GM18517 (cell line): ENCODE results near the gene TMEM50A.
"Not testable (repeated sequence)": the region's sequence is repeated elsewhere in the genome, so short reads cannot be mapped to it uniquely, and the experiment has no call there.

Experiments
- ATAC-seq: cut with Tn5 transposase; IDR thresholded peaks from one replicate; pipeline ENCODE4 v1.9.1; 2021; ENCODE audit warnings: mild to moderate bottlenecking, moderate library complexity; ENCODE audit not compliant: unreplicated experiment

Gene TMEM50A

DNA sequence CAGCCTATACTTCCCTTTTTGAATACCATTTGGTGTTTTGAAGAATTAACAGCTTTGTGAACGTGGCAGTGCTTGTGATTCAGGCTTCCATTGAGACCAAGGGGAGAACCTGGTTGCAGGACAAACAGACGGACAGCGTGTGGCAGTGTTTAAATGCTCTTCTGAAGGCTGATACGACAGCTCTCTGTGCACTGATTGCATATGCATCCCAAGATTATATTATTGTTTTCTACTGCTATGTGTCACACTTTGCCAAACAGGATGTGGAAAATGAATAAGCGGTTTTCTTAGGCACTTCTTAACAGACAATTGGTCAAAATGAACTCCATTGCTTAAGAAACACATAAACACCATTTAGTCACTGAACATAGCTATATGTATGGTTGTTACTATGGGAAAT is 8.2 kb upstream of the TMEM50A start:
- ATAC-seq = not testable (repeated sequence)

DNA sequence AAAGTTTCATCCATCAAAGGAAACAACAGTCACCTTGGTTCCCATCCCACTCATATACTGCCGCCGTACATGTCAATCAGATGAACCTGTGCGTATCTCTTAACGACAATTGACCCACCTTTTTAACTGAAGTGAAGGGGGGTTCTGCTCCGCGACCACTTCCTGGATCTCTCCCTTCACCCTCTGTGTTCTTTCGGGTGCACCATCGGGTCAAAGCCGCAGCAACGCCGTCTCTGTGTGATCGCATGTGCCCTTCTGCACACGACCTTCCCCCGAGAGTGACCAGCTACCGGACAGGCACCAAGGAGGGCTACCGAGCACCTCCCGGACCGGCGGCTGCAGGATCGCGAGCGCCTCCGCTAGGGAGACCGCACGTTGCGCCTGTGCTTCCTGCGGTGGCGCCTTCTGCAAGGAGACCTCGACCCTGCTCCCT is 1.2 kb upstream of the TMEM50A start:
- not testable (repeated sequence) for ATAC-seq

DNA sequence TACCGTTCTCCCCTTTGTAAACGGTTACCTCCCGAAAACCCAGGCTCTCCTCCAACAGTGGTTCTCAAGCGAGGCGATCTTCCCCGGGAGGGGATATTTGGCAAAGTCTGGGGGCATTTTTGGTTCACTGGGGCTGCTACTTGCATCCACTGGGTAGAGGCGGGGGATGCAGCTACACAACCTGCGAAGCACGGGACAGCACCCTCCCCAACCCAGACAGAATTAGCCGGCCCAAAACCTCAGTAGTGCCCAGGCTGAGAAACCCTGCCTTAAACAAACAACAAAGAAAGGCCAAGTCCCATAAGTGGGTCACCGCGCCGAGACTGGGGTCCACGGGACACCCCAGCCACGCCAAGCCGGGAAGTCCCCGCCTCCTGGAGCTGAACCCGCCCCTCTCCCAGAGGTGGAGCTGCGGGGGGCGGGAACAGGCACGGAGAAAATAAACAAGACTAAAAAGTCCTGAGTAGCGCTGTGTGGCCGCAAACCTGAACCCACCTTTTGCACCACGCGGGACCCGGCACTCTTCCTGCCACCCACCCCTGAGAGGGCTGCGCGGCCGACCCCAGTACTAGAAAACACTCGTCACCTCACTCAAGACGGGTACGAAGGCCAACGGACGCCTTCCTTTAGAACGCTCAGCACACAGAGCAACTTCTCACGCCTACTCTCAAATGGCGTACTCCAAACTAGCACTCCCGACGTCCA is 499 bp upstream of the TMEM50A start:
- peak; percentile 58 for ATAC-seq

DNA sequence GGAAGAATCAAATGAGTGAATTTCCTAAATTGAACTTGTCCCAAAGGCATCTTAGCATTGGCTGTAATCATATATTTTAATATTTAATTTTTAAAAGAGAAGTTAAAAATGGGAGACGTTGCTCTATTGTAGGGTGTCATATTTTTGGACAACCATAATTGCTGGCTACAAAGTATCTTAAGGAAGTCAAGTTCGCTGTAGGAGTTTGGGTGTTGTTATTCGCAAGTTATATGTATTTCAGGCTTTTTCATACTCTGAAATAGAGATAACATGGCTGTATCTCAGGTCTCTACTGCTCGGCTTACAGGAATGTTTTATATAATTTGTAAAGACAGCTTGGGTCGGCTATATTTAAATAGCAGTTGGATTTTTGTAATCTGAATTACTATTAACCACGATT is 852 bp downstream of the TMEM50A start:
- ATAC-seq = no peak

DNA sequence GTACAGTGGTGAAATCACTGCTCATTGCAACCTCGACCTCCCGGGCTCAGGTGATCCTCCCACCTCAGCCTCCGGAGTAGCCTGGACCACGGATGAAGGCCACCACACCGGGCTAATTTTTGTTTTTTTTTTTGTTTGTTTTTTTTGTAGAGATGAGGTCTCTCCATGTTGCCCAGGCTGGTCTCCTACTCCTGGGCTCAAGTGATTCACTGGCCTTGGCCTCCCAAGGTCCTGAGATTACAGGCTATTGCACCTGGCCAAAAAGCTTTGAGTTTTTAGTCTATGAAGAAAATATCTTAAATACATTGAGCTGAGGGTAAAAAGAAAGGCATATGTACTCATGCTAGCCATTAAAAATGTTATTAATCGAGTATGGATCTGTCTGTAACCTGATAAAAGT is 3.6 kb downstream of the TMEM50A start:
- ATAC-seq = no peak

DNA sequence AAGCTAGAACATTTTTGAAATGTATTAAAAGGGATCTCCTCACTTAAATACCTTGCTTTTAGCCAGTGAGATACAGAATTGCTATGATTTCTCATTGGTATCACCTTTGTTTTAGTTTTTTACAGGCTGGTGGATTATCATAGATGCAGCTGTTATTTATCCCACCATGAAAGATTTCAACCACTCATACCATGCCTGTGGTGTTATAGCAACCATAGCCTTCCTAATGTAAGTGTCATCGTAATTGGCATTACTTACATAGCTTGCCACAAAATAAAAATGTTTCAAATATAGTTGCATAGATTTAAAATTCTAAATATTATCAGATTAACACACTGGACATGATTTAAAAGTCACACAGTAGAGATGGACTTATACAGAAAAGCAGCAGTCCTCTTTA is 4.7 kb downstream of the TMEM50A start:
- ATAC-seq = no peak

DNA sequence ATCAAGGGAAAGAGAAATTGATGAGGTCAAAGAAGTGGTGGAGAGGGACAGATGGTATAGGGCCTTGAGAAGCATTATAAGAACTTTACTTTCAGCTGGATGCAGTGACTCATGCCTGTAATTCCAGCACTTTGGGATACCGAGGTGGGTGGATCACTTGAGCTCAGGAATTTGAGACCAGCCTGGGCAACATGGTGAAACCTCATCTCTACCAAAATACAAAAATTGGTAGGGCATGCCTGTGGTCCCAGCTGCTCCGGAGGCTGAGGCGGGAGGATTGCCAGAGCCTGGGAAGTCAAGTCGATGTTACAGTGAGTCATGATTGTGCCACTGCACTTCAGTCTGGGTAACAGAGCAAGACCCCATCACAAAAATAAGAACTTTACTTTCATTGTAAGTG is 5.7 kb downstream of the TMEM50A start:
- no peak for ATAC-seq

DNA sequence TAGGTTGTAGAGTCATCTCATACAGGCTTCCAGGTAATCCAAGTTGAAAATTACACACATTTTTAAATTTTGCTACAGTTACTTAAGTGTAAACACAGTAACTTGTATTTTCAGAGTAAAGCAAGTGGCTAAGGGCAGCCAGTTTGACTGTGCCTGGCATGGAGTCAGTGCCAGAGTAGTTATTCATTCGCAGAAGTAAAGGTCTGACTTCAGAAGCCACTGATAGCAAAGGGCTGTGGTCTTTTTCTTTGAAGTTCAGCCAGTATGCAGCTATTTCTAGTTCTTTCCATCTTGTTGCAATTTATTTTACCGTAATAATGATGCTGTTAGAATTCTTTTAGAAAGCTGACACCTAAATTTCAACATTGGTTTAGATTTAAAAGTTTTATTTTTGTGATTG is 9.4 kb downstream of the TMEM50A start:
- no peak for ATAC-seq

DNA sequence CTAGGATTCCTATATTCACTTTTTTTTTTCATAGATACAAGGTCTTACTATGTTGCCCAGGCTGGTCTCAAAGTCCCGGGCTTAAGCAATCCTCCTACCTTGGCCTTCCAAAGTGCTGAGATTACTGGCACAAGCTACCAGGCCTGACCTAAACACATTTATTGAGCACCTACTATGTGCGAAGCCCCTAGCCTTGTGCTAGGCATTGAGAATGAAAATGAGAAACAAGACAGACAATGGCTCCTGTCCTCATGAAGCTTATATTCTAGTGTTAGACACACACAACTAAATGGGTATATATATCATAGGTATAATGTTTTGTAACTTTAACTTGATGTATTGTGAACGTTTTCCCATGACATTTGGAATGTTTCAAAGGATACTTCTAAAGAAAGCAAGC is 11.5 kb downstream of the TMEM50A start:
- no peak for ATAC-seq

DNA sequence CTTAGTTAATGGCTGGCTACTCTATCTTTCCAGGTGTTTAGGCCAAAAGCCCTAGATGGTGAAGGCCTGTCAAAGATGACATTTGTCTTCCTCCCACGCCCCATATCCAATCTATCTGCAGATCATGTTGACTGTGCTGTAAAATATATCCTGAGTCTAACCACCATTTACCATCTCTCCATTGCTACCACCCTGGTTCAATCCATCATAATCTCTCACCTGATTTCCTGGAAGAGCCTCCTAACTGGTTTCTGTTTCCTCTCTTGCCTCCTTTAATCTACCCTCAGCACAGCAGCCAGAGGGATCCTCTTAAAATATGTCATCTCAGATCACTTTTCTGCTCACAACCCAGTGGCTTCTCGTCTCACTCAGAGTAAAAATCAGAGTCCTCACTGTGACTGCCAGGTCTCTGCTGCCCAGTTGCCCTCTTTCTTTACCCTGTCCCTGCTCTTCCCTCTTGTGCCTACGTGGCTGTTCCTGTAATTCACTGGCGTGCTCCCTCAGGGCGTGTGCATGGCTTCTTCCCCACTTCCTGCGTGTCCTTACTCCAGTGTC is 17.8 kb downstream of the TMEM50A start:
- ATAC-seq = no peak

DNA sequence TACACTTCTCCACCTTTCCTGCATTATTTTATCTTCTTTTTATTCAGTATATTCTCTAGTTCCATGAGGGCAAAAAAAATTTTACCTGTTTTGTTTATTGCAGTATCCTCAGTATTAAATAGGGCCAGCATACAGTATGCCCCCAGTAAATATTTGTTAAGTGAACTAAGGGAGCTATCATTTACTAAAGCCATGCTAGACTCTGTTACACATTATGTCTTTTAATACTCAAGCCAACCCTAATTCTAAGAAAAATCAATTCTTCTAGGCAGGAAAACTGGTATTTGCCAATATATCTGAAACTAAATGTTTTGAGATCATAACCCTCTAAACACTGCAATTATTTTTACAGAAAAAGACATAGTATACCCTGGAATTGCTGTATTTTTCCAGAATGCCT is 18.3 kb downstream of the TMEM50A start:
- ATAC-seq = no peak

DNA sequence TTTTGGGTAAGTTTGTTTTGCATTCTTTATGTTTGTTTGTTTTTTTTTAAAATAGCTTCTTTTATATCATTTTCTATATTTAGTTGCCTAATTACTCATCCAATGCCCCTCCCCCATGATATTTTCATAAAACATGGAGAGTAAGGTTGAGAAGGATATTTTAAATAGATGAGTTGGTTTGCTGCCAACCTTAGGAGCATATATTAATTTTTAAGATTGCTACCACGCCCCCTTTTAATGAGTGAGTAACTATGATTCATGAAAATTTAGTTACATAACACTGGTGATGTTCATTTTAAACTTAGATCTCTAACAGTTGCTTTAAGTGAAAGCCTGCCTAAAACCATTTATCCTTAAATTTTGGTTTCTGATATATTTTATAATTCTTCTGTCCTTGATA is 18.7 kb downstream of the TMEM50A start:
- ATAC-seq = no peak

DNA sequence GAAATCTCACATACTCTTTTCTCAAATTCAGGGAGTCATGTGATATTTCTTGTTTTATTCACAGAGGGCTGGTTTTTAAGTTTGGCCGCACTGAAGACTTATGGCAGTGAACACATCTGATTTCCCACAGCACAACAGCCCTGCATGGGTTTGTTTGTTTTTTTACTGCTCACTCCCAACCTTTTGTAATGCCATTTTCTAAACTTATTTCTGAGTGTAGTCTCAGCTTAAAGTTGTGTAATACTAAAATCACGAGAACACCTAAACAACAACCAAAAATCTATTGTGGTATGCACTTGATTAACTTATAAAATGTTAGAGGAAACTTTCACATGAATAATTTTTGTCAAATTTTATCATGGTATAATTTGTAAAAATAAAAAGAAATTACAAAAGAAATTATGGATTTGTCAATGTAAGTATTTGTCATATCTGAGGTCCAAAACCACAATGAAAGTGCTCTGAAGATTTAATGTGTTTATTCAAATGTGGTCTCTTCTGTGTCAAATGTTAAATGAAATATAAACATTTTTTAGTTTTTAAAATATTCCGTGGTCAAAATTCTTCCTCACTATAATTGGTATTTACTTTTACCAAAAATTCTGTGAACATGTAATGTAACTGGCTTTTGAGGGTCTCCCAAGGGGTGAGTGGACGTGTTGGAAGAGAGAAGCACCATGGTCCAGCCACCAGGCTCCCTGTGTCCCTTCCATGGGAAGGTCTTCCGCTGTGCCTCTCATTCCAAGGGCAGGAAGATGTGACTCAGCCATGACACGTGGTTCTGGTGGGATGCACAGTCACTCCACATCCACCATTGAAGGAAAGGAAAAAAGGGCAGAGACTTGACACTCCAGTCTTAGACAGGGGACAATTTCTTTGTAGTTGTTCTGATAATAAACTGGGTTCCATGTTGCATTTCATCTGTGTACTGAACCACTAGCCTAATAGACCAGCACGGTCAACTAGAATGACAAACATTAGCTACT is 22.8 kb downstream of the TMEM50A start:
- ATAC-seq = no peak

DNA sequence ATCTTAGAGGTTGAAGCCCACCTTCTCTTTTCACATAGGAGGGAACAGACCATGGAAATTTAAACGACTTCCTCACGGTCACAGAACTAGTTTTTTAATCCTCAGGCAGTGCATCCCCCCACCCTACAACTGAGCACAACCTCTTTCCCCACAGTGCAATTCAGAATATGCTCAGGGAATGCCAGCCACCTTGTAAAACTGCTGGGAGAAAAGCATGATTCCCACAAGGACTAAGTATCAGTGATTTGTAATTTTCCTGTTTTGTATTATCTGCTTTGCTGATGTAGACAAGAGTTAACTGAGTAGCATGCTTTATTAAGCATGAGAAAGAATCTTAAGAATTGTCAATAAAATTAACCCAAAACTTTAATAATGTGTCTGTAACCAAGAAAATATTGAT is 23.8 kb downstream of the TMEM50A start:
- no peak for ATAC-seq

DNA sequence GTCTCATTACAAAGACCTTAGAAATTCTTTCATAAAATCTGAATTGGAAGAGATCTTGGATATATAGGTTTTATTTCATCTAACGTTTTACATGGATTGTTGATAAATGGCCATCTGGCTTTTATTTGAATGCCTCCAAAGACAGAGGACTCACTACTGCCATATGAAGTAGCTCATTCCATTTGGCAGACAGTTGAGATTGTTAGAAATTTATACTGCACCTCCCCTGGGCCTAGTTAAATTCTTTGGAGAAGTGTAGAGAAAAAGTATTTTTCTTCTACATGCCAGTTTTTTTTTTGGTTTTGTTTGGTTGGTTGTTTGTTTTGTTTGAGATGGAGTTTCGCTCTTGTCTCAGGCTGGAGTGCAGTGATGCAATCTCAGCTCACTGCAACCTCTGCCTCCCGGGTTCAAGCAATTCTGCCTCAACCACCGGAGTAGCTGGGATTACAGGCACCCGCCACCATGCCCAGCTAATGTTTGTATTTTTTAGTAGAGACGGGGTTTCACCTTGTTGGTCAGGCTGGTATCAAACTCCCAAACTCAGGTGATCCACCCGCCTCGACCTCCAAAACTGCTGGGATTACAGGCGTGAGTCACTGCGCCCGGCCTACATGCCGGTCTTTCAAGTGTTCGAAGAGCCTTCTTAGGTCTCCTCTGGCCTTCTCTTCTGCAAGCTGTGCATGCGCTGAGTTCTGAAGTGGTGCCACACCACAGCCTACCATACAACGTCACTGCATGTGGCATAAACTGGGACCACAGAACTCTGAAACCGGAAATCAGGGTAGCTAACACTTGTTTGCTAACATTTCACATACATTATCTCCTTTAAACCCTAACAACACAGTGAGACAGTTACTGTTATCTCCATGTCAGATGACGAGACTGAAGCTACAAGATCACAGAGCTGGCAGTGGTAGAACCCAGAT is 24.8 kb downstream of the TMEM50A start:
- not testable (repeated sequence) for ATAC-seq

DNA sequence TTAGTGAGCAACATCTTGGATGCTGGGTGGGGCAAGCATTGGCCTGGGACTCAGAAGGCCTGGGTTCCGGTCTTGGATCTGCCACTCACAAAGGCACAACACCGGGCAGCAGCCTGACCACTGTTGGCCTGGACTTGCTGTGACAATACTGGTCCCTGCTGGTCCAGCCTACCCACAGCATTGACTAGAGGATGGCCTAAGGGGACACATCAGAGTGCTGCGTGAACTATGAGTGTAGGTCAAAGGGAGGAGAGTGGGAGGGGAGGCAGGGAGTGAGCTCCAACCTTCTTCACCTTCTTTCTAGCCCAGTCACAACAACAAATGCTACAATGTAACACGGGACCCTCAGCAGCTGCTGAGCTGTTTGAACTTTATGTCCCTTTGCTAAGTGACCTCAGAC is 31.1 kb downstream of the TMEM50A start:
- no peak for ATAC-seq

DNA sequence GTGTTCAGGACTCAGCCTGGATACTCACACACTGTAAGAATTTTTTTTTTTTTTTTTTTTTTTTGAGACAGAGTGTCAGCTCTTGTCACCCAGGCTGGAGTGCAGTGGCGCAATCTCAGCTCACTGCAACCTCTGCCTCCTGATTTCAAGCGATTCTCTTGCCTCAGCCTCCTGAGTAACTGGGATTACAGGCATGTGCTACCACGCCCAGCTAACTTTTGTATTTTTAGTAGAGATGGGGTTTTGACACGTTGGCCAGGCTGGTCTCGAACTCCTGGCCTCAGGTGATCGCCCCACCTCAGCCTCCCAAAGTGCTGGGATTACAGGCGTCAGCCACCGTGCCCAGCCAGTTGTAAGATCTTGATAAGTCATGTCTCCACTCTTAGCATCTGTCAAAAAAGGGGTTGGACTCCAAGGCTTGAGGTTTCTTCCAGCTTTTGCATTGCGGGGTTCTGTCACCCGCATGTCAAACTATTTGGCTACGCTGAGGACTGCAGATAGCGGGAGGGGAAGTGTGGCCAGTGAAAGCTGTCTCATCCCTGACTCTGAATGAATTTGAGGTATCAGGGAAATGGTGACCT is 31.6 kb downstream of the TMEM50A start:
- ATAC-seq = not testable (repeated sequence)

DNA sequence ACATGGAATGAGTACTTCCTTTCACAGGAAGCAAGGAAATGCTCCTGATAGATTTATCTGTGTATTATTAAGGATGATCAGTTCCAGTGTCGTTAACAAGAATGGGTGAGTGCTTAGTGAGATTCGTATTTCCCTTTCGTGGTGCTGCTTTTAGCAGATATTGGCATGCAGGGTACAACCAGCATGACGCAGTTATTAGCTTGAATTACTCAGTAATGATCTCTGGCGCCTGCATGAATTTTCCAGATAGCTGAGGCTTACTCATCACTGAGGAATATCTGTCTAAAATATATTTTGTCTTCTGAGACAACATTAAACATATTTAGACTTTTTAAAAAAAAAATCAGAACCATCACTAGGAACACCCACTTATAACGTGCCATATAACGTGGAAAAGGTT is 33.6 kb downstream of the TMEM50A start:
- ATAC-seq = not testable (repeated sequence)

DNA sequence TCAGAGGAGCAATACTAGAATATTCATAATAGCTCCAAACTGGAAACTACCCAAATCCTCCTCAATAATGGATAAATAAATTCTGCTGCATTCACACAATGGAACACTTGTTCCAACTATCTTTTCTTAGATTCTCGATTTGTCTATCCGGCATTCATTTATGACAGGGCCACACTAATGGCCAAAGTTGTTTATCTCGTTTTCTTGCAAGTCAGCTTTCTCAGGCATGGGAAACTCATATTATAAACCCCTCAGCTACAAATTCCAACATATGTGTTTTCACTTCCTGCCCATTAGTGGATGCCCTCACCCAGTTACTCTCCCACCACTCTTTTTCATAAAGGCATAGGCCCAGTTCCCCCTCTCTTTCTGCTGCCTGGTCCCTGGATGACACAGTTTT is 40.2 kb downstream of the TMEM50A start:
- not testable (repeated sequence) for ATAC-seq

DNA sequence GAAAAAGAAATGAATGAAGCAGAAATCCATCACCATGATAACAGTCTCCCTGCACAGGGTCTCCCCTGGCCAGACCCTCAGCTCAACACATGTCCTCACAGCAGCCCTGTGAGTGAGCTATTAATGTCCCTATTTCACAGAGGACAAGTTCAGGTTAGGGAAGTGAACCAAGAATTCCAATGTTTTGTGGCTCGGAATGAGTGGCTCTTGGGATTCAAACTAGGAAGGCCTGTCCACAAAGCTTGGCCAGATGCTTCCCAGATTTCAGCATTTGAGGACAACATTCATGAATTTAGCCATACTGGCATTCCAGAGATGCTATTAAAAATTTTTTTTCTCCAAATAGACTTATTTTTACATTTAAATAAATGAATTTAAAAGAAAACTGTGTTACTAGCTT is 44.4 kb downstream of the TMEM50A start:
- ATAC-seq = not testable (repeated sequence)
